Upper lobe of right lung (tissue), 1 donor: ENCODE measurements around the gene COL15A1. TPM values are rescaled to one million over a fixed set of nuclear protein-coding genes. Genes with fewer than 3 reads are reported as not detected.

Experiments
- ATAC-seq: fragments of 200-7000 bp; cut with Tn5 transposase; one replicate; pipeline ENCODE4 v1.9.1; 2020; ENCODE audit warnings: mild to moderate bottlenecking, moderate library complexity
- DNase-seq: peaks from one replicate; pipeline ENCODE4 v3.0.0-alpha.2; 2020
- H3K27ac ChIP-seq: fragments of 200-600 bp; one replicate; pipeline ENCODE4 v1.8.0; 2022
- H3K27me3 ChIP-seq: fragments of 200-600 bp; one replicate; pipeline ENCODE4 v1.8.0; 2022; ENCODE audit warnings: mild to moderate bottlenecking
- H3K36me3 ChIP-seq: fragments of 200-600 bp; one replicate; pipeline ENCODE4 v1.8.0; 2022
- H3K4me1 ChIP-seq: fragments of 200-600 bp; one replicate; pipeline ENCODE4 v1.8.0; 2022
- H3K4me3 ChIP-seq: fragments of 200-600 bp; one replicate; pipeline ENCODE4 v1.8.0; 2022; ENCODE audit warnings: mild to moderate bottlenecking
- H3K9me3 ChIP-seq: fragments of 200-600 bp; one replicate; pipeline ENCODE4 v1.8.0; 2022
- intact Hi-C: fragments of 100-400 bp; cut with DNase I; formaldehyde crosslinking; loops from one replicate; pipeline ENCODE4 v1.11.0; 2022
- total RNA-seq: library from RNA; stranded (reverse); fragmentation: NEBNext Ultra II Directional; extraction: Animal tissue kit (Norgen Biotek cat#: 25700); gene quantifications from one replicate; pipeline ENCODE4 v1.2.1, GENCODE V29; 2021
- TF ChIP-seq, protein P1 (sequence below): fragments of 200-600 bp; IDR thresholded peaks from one replicate; pipeline ENCODE4 v1.8.0; 2022; ENCODE audit warnings: antibody characterized with exemption
- donor health status: DM: no; HTN: yes; CAD: no; lungs with severe emphysema.

COL15A1 gene
- total RNA-seq, 1 donor from 2014 or later: 8.0 TPM

DNA sequence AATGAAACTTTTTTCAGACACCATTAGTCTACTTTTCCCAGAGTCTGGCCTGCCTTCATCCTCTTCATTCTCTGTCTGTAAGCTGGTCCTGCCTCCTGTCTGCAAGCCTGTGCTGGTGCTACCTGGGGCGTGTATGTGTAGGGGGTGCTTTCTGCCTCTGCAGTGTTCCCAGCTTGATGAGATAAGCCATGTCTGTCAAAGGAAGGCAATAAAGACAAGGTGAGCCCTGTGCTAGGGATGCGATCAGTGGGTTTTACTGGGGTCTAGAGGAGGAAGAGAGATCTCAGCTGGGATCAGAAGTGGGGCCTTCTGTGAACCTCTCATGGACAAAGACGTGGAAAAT lies 83.2 kb downstream of the COL15A1 start:
- no peak overlapping the region for H3K27ac ChIP-seq
- H3K36me3 ChIP-seq: no peaks in the 10 kb centered on the region
- no peak for ATAC-seq
- H3K4me1 ChIP-seq: no peaks in the 10 kb centered on the region
- TF ChIP-seq, protein P1, sequence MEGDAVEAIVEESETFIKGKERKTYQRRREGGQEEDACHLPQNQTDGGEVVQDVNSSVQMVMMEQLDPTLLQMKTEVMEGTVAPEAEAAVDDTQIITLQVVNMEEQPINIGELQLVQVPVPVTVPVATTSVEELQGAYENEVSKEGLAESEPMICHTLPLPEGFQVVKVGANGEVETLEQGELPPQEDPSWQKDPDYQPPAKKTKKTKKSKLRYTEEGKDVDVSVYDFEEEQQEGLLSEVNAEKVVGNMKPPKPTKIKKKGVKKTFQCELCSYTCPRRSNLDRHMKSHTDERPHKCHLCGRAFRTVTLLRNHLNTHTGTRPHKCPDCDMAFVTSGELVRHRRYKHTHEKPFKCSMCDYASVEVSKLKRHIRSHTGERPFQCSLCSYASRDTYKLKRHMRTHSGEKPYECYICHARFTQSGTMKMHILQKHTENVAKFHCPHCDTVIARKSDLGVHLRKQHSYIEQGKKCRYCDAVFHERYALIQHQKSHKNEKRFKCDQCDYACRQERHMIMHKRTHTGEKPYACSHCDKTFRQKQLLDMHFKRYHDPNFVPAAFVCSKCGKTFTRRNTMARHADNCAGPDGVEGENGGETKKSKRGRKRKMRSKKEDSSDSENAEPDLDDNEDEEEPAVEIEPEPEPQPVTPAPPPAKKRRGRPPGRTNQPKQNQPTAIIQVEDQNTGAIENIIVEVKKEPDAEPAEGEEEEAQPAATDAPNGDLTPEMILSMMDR: no peak
- H3K4me3 ChIP-seq: no peak overlapping the region
- DNase-seq: no peak
- H3K27me3 ChIP-seq: no peaks in the 10 kb centered on the region
- intact Hi-C loops: no loop called here
- H3K9me3 ChIP-seq: no peaks in the 10 kb centered on the region

DNA sequence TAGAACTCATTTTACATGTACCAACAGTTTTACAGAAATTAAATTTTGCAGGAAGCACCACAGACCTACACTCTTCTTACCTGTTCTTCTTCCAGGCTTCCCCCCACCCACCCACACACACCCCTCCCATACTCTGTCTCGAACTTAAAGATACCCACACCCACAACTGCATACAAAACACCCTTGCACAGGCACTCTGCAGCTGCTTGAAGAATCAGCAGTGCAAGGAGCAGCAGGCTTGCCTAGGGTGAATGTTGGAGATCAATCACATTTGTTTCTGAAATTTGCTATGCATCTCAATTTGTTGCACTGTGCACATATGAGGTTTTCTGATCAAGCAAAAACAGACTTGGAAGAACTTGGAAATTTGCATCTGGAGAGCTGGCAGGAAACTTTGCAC lies 83.7 kb downstream of the COL15A1 start:
- no peaks in the 10 kb centered on the region for H3K9me3 ChIP-seq
- intact Hi-C loops: no loop called here
- DNase-seq (no peak), ATAC-seq (no peak)
- H3K36me3 ChIP-seq: no peaks in the 10 kb centered on the region
- no peak overlapping the region for H3K4me3 ChIP-seq
- no peak overlapping the region for H3K27ac ChIP-seq
- H3K27me3 ChIP-seq: no peaks in the 10 kb centered on the region
- H3K4me1 ChIP-seq: no peaks in the 10 kb centered on the region
- TF ChIP-seq, protein P1: no peak

- Histone ChIP-seq H3K27me3 (no peaks in the 10 kb centered on the region), H3K4me3 (no peak overlapping the region), H3K9me3 (no peaks in the 10 kb centered on the region), H3K4me1 (no peaks in the 10 kb centered on the region), H3K36me3 (no peaks in the 10 kb centered on the region), H3K27ac (no peak overlapping the region)
- ATAC-seq (no peak), DNase-seq (no peak)
- TF ChIP-seq, protein P1: no peak
- intact Hi-C loops: no loop called here
Observed at GRCh38 chr9:99029083-99029645, 85.5 kb downstream of the COL15A1 start.

- intact Hi-C loops: no loop called here
- no peak for DNase-seq
- H3K4me3 ChIP-seq: no peak overlapping the region
- no peak for ATAC-seq
- H3K36me3 ChIP-seq: no peaks in the 10 kb centered on the region
- TF ChIP-seq, protein P1: no peak
- no peaks in the 10 kb centered on the region for H3K9me3 ChIP-seq
- no peaks in the 10 kb centered on the region for H3K4me1 ChIP-seq
- H3K27me3 ChIP-seq: no peaks in the 10 kb centered on the region
- no peak overlapping the region for H3K27ac ChIP-seq
Observed at GRCh38 chr9:99030092-99030511, 86.4 kb downstream of the COL15A1 start.

GRCh38 chr9:99030610-99031109 lies 87.0 kb downstream of the COL15A1 start:
- Histone ChIP-seq H3K9me3 (no peaks in the 10 kb centered on the region), H3K27ac (no peak overlapping the region), H3K4me3 (no peak overlapping the region), H3K36me3 (no peaks in the 10 kb centered on the region), H3K27me3 (no peaks in the 10 kb centered on the region), H3K4me1 (no peaks in the 10 kb centered on the region)
- intact Hi-C loops: no loop called here
- no peak for ATAC-seq
- TF ChIP-seq, protein P1: no peak
- DNase-seq: no peak

- TF ChIP-seq, protein P1: no peak
- no peak overlapping the region for H3K27ac ChIP-seq
- no peaks in the 10 kb centered on the region for H3K4me1 ChIP-seq
- H3K4me3 ChIP-seq: no peak overlapping the region
- ATAC-seq (no peak), DNase-seq (no peak)
- no peaks in the 10 kb centered on the region for H3K9me3 ChIP-seq
- intact Hi-C loops: no loop called here
- H3K36me3 ChIP-seq: no peaks in the 10 kb centered on the region
- H3K27me3 ChIP-seq: no peaks in the 10 kb centered on the region
Observed at GRCh38 chr9:99031319-99031718, 87.6 kb downstream of the COL15A1 start.
